GM21723 (cell line): ENCODE measurements around the gene CCDC181.
A peak's percentile ranks its signal among the peaks of the same experiment; 100 is the strongest.
"Not testable (repeated sequence)": the region's sequence is repeated elsewhere in the genome, so short reads cannot be mapped to it uniquely, and the experiment has no call there.

ENCODE experiments used
- ATAC-seq: cut with Tn5 transposase; IDR thresholded peaks from one replicate; pipeline ENCODE4 v1.9.1; 2021; ENCODE audit warnings: mild to moderate bottlenecking, moderate library complexity; ENCODE audit not compliant: unreplicated experiment

Gene CCDC181

GRCh38 chr1:169427081-169427641, at the start of gene CCDC181:
CCDC181 (minus strand) TSS chr1:169427474; CDS start chr1:169424927, 2,547 bp downstream.
- peak; percentile 85 for ATAC-seq

DNA sequence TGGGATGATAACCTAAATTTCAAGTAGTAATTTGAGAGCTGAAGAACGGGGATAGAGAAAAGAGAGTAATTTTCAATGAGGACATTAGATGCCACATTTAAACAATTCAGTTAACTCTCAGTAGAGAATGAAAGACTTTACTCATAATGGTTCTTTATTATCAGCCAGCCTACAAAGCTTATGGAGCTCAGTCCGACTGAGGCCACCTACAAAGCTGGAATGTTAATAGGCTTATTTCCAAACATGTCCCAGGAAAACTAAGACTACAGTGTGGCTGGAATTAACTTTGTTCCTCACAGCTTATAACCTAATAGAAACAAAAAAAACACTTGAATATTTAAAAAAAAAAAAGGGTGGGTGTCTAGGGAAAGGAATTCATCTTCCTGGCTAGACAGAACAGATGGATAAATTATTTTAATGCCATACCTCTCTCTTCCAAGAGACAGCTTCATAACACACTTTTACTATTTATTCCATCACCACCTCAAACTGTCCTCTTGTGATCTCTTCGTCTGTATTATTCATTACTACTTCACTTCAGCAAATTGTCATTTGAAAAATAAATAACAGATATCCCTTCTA, 48.6 kb upstream of the CCDC181 start:
- ATAC-seq: no peak

- no peak for ATAC-seq
Observed at GRCh38 chr1:169474302-169474995, 47.2 kb upstream of the CCDC181 start.

- no peak for ATAC-seq
Observed at GRCh38 chr1:169473347-169473746, 46.1 kb upstream of the CCDC181 start.

- no peak for ATAC-seq
Observed at GRCh38 chr1:169472738-169473137, 45.5 kb upstream of the CCDC181 start.

GRCh38 chr1:169468982-169469381, 41.7 kb upstream of the CCDC181 start:
- ATAC-seq: no peak

GRCh38 chr1:169466259-169467230, 39.3 kb upstream of the CCDC181 start:
- ATAC-seq: no peak

DNA sequence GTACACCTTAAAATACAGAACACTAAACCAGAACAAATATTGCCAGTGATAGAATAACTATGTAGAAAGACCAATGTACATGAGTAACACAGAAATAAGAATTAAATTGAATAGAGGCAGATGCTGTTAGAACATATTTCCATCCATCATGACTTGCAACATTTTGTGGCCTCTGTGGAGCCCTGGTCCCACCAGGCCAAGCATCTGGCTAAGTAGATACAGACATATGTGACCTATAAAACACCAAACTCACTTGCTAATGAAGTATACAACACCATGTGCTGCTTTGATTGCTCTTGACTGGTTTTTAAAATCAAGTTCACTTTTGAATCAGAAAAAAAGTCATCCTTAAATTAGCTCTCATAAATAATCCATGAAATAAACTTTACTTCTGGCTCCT, 38.0 kb upstream of the CCDC181 start:
- no peak for ATAC-seq

DNA sequence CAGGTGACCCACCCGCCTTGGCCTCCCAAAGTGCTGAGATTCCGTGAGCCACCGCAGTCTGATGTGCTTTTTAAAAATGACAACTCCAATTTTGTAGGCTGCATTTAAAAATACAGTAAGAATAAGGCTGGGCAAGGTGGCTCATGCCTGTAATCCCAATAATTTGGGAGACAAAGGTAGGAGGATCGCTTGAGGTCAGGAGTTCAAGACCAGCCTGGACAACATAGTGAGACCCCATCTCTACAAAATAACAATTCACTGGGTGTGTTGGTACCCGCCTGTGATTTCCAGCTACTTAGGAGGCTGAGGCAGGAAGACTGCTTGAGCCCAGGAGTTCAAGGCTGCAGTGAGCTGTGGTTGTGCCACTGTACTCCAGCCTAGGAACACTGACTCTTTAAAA, 35.1 kb upstream of the CCDC181 start:
- no peak for ATAC-seq

DNA sequence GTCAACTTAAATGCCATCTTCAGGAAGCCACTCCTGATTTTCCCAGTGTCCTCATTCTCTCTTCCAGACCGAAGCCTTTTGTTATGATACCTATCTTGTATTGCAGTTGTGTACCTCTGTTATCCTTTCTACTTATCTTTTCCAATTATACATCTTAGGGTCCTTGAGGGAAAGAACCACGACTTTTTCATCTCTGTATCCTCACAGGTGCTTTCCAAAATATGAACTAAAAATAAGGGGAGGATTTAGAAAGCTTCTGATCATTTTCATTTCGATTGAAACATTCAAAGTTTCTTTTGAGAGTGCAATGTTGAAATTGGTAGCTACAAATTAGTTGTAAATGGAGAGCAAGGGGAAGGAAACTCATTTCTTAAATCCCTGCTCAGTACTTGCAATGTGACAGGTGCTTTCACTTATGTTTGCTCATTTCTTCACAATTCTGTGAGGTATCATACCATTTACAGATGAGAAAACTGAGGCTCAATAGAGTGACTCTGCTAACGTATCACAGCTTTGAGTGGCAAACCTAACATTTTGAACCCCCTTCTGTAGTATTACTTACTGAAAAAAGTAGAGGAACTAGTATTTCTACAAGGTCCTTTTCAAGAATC, 34.2 kb upstream of the CCDC181 start:
- ATAC-seq: no peak

DNA sequence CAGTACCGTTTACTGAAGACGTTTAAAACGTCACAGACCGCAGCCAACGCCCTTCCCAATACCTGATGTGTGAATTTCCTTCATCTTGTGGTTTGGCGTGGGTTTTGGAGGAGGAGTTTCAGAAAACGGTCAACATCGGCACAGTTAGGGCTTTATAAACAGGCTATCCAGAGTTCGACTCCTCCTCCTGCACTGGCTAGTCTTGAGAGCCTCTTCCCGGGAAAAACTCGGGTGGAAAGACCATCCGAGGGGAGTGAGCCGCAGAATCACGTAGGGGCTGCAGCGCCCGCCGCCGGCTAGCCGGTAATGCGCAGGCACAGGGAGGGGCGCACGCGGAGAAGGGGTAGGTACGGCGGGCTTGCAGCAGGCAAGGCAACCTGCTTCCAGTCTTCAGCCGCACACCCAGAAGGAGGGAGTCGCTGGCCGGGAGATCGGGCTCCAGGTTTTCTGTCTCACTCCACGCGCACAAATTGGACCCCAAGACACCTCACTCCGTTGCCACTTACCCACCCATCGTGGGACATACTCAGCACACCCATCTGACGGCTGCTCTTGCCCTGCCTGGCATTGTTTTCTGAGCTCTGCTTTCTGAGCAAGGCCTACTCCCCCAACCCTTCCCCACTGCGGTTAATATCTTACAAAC, 33.0 kb upstream of the CCDC181 start:
- no peak for ATAC-seq

- no peak for ATAC-seq
Observed at GRCh38 chr1:169457443-169457842, 30.2 kb upstream of the CCDC181 start.

DNA sequence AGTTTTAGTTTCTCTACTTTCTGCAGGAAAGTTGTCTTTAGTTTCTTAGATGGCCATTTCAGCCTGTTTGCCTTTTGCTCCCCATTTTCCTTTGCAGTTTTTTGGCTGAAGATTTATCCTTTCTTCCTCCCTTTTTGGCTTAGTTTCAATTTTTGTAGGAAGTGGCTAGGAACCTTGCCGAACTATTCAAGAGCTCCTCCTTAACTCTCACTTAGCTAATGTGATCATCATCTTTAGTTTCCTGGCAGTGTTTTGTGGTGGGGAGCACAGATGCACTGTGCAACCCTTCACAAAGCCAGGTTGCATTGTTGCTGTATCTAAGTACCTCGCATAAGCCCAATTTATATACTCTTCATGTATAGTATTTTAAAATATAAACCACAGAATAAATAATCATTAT, 28.8 kb upstream of the CCDC181 start:
- no peak for ATAC-seq

DNA sequence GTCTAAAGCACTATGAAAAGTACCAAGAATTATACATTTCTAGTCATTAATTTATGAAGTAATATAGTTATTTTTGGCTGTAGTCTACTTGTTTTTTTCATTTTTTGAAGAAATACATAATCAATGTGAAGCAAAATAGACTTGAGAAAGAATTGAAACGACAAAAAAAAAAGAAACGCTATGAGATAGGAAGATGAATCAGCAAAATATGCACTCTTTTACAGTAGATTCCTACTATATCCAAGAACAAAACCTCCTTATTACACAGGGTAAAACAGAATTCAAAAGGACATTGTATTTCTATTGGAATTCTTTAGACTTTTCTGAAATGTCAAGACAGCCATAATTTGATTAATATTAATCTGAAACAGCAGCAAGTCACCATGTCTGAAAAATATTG, 25.6 kb upstream of the CCDC181 start:
- no peak for ATAC-seq

DNA sequence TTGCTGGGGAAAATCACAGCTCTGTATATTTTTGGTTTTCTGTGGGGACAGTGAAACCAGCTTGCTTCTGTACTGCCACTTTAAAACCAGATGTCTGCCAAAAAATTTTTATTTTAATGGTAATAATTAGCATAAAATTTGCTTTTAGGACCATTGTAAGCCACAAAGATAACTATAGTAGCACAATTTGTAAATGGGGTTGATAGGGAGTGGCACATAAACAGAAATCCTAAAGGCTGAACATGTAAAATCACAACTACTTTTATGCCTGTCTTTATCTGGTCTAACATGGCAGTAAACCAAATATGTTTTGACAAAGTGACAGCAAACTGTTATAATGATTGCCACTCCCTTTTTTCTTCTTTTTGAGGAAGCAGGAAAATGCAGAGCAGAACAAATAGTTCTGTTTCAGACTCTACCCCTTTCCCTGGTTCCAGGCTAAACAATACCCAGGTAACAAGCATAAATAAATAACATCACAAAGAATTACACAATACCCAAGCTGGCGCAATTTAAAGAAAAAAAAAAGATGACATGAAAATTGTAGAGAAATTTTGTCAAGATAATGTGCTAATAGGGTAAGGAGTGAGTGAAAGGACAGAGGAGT, 24.0 kb upstream of the CCDC181 start:
- ATAC-seq: no peak

DNA sequence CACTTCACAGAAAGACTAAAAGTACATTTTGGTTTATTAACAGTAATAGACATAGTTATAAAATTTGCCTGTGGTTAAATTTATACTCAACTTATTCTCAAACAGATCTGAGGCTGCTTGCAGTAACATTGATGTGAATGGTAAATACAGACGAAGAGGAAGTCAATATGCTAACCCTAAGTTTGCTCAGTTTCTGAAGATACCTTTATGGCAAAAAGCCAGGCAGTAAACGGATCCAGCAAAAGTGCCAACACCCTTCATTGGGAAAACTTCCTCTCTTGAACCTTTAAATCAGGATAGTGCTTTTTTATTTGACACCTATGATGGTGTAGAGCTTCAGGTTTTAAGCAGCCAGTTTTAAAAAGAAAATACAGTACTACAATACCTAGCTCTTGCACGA, 16.6 kb upstream of the CCDC181 start:
- ATAC-seq: no peak

- no peak for ATAC-seq
Observed at GRCh38 chr1:169426174-169426705, 1.0 kb downstream of the CCDC181 start.

DNA sequence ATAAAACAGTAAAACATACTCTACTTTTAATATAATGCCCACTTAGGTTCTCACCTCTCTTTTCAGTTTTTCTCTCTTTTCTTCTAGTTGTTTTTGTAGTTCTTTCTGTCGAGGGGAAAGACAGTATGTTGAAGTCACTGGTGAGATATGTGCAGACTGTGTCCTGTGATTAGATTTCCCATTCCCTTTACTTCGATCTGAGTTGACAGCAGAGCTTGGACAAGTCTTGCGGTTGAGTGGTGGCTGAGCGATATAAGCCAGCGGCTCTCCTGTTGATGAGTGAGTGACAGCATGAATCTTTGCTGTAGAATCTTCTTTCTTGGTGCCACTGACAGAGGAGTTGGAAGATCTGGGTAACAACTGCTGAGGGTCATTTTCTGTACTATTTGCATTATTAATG, 6.0 kb downstream of the CCDC181 start:
- ATAC-seq: no peak

DNA sequence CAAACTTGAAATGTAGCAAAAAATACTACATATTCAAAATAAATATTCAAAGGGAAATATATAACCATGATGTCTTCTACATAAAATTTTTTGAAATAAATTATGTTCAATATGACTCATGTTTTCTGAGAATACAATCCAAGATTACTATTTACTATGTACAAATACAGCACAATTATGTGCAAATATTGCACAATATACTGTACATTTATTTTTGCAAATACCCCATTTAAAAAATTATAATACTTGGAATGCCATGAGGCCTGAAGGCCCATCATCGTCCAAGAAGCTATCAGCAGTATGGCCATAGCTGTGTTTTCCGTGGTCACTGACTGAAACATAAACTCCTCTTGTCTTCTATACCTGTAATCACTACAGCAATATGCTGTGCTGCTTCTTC, 12.3 kb downstream of the CCDC181 start:
- ATAC-seq: no peak

DNA sequence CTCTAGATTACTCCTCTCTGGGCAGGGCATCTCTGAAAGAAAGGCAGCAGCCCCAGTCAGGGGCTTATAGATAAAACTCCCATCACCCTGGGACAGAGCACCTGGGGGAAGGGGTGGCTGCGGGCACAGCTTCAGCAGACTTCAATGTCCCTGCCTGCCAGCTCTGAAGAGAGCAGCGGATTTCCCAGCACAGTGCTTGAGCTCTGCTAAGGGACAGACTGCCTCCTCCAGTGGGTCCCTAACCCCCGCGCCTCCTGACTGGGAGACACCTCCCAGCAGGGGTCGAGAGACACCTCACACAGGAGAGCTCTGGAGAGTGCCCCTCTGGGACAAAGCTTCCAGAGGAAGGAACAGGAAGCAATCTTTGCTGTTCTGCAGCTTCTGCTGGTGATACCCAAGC, 18.9 kb downstream of the CCDC181 start:
- ATAC-seq: not testable (repeated sequence)
